HTERT RPE-1 (cell line): ENCODE results near the gene NGEF.
"Not testable (repeated sequence)": the region's sequence is repeated elsewhere in the genome, so short reads cannot be mapped to it uniquely, and the experiment has no call there.

ENCODE experiments used
- in situ Hi-C: fragments of 300-500 bp; cut with MboI; formaldehyde crosslinking; loops from 4 replicates; pipeline ENCODE4 v1.14.3; 2020; ENCODE audit warnings: low sequenced_read_pairs

NGEF gene

DNA sequence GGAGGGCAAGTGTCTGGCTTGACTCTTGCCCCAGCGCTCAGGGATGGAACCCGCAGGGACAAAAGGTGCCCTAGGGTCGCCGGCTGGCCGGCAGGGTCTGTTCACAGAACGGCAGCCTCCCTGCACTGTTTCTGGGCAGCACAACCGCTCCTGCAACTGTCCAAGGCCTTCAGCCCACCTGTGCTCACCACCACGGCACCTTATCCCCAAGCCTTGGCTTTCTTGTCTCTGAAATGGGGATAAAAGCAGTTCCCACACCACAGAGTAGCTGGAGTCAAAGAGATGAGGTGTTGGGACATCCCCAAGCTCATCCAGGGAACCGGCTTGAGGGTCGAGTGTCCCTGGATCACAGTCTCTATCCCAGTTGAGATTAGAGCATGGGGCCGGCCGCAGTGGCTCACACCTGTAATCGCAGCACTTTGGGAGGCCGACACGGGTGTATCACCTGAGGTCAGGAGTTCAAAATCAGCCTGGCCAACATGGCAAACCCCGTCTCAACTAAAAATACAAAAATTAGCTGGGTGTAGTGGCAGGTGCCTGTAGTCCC is 138.3 kb downstream of the NGEF start:
- in situ Hi-C loops: no loop called here

DNA sequence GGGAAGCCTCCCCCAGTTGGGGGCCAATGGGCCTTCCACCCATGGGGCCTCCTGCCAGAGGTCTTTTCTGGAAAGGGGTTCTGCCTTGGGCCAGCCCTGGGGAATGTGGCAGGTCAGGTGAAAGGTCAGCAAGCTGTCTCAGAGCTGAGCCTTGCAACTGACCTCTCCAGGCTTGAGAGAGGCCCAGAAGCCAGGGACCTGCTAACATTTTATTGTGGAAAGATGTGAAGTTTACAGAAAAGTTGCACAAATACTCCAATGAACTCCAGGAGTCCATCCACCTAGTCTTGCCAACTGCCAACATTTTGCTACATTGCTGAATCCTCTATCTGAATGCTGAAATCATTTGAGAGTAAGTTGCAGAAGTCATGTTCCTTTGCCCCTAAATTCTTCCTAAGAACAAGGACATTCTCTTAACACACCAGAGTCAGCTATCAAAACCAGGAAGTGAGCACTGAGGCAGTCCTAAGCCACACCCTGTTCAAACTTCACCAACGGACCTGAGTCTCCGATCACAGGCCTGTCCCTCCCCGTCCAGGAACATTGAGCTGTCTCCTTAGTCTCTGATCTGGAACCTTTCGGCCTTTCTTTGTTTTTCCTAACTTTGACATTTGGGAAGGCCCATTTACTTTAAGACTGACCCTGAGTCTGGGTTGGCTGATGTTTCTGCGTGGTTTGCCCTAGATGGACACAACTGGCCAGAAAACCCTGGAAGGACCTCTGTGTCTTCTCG is 139.0 kb downstream of the NGEF start:
- in situ Hi-C loops: no loop called here

DNA sequence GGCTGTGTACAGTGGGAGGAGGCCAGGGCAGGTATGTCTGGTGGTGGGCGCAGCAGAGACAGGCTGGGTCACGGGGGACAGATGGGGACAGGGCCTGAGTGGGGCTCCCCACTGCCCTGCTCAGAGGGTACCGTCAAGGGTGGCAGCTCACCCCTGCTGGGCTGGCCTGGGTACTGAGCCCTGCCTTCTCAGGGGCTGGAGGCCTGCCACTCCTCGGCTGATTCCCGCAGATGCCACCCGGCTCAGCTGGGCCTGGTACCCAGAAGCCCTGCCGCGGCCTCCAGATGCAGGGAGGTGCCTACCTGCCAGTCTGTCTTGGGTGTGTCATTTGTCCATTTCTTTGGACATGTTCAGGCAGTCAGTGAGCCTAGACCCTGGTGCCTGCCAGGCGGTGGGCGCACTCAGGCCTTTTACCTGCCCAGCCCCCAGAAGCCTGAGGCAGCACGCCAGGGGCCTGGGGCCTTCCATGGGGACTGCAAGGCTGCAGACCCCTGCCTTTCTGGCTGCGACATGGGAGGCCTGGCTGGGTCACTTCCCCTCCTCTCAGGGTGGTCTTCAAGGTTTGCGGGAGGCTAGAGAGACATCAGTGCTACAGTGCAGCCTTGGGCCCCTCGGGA is 139.7 kb downstream of the NGEF start:
- in situ Hi-C loops: no loop called here

DNA sequence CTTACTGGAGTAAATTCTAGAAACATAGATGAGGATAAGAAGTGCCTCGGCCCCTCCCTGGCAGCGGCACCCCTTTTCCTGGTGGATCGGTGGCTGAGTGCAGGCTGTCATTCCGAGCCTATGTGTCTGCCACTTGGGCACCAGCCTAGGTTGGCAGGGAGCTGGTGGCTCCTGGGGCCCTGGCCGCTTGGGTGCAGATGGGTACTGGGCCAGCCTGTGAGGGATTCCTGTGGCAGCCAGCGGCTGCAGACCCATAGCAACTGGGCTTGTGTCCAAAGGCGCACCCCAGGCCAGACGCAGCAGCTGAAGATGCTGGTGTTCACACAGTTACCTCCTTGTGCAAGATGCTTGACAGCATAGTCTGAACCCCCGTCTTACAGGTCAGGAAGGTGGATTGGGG is 140.2 kb downstream of the NGEF start:
- in situ Hi-C loops: no loop called here

DNA sequence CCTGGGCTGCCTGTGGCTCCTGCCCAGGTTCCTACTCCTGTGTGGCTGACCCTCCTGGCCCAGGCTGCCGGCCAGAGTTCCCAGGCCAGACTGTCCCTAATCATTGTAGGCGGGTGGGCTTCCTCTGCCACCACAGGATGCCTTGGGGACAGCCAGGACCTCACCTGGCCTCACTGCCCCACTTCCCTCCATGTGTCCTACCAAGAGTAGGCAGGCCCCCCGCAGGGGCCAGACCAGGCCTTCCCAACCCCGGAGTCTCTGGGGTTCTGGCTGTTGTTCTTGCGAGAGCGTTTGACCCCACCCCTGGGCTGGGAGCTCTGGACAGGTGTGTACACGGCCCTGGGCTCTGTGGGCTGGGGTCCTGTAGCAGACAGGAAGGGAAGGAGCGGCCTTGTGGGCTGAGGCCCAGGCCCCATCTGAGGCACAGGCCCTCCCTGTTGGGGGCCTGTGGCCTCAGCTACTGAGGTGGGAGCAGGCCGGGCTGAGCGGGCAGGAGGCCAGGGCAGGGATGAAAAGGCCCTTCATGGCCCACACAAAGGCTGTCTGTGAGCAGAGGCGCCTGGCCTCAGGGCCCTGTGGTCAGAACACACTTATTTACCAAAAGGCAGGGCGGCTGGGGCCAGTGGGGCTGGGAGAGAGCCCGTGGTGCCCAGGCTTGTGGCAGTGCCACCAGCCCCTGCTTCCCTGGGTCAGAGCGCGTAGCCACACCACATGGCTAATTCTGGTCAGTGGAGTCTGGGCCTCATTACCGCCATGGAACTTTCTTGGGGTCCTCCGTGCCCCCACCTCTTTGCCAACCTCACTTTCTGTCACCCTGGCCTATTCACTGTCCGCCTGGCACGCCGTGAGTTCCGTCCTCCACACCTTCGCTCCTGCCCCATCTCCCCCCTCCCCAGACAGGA is 141.0 kb downstream of the NGEF start:
- in situ Hi-C loops: no loop called here

DNA sequence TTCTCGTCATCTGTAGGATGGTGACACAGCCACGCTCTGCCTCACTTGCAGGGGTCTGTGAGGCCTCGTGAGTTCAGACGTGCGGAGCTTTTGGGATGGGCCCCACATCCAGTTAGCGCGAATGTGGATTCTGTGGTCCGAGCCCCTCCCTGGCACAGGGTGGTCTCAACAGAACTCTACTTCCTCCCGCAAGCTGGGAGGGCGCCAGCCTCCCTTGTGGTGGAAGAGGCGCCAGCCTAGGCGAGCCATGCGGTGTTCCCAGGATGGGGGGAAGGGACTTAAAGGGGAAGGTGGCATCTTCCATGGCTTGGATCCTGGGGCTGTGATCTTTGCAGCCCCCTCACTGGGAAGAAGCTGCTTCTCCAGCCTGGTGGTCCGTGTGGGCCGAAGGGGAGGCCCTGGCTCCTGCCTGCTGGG is 141.6 kb downstream of the NGEF start:
- in situ Hi-C loops: no loop called here

DNA sequence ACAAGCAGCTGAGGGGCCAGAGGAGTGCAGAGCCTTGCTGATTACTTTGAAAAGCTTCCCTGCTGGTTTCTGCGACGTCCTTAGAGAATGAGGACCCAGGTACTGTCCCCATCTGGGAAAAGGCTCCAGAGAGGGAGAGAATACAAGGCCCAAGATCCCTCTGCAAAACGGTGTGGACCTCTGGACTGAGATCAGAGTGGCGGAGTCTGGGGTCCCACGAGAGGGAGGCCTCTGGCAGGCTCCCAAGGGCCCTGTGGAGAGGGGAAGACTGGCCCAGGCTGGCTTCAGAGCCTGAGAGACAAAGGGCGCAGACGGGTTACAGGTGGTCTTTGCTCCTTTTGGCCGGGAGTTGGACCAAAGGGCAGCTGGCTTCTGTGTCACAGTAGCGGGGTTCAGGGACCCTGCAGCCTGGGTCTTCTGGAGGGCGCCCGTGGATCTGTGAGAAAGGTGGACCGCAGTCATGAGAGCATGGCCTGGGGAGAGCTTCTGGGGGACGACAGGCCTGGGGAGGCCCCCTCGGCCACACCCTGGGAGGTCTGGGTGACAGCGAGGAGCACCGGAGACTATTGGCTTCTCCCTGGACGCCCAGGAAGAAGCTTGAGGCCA is 142.2 kb downstream of the NGEF start:
- in situ Hi-C loops: no loop called here

DNA sequence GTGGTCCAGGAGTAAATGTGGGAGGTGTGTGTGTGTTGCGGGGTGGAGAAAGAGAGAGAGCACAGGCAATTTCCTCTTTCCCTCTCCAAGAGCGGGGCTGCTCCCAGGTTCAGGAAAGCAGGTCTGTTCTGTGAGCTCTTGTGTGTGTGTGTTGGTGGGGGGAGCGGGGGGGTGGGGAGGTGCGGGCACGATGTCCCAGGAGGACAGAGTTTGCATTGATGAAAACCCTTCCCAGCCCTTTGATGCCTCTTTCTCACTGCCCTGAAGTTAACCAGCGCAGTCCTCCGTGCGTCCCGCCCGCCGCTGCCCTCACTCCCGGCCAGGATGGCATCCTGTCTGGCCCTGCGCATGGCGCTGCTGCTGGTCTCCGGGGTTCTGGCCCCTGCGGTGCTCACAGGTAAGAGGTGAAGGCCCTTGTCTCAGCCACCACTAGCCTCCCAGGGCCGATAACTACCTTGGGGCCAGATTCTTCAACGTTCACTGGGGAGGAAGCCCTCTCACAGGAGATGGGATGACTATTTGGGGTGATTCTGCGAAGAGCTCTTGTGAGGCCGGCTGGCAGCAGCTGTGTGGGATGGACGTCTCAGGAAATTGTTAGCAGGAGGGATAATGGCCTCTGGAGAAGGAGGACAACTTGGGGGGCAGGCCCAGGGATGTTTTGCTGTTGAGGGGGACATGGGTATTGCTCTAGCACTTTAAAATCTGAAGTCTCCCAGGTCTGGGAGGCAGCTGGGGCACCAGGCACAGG is 142.9 kb downstream of the NGEF start, which contains the start of gene SNORC:
TSS of gene SNORC (plus strand) at position 247 of the 748 bp plus-strand sequence. CDS start at position 325, 78 bp downstream.
- in situ Hi-C loops: no loop called here

DNA sequence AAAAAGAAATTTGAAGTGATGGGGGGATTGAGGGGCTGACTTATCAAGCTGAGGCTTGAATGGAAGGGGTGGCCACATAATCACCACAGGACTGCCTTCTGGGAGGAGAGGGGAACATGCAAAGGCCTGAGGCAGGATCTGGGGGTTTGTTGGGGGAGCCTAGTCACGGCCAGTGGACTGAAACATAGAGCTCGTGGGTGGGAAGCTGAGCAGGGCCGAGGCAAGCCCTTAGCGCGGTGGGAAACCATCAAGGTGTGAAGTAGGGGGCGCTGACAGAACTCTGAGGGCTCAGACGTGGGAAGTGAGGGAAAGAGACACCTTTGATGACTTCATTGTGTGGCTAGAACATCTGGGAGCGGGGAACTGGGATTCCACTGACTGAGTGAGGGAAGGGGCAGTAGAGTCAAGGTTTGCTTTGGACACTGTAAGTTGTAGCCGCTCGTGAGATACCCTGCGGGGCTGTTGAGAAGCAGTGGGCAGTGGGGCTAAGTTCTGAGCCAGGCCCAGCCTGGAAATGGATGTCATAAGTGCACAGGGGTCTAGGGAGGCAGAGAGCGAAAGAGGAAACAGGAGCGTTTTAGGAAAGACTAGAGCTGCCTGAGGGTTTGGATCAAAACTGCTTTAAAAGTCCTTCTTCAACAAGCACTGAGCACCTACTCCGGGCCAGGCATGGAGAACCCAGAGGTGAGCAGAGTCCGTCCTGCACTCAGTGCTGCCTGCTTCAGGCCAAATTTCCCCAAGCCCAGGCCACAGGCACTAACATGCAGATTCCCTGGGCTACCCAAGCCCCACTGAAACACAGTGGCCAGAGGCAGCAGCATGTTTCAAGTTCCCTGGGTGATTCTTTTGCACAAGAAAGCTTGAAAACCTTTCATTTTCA is 143.7 kb downstream of the NGEF start:
- in situ Hi-C loops: no loop called here

DNA sequence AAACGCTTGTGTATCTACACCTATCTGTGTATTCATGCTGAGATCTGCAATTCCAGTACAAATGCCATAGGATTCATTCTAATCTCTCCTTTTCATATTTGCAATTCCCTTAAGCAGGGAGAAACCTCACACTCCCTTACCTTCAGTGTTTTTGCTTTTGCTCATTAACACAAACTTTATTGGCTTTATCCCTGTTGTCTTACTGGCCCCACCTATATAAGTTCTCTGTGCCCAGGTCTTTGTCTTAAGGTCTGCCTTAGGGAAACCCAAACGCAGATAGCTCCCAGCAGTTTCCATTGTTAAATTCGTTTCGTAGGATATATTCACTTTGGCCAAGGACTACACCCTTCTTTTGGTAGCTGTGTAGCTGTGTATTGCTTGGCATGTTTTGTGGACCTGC is 147.0 kb downstream of the NGEF start:
- in situ Hi-C loops: no loop called here

DNA sequence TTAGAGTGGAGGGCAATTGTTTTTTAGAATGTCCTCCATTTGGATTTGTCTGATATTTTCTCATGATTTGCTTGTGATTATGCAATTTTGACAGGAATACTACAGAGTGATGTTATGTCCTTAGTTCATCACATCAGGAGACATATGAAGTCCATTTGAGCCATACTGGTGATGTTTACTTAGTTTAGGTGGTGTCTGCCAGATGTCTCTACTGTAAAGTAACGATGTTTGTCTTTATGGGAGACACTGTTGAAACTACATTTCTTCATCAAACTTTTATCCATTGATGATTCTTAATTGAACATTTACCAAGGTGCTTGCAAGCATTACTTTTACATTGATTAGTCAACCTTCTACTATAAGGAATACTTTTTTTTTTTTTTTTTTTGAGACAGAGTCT is 147.9 kb downstream of the NGEF start:
- in situ Hi-C loops: no loop called here

DNA sequence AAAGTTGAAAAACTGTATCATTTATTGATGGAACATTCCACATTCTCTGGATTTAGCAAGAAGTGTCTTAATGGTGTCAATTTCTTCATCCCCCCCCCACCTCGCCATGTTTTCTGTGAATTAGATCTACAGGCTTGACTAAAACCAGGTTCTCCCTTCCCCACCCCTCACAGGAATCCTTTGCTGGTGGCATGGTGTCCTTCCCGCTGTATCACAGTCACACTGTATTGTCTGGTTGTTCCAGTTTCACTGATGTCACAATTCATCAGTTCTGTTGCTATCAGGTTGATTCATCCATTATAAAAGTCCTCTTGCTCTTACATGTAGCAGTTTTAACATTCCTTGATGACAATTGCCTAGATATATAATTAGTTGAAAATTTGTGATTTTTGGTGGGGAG is 149.1 kb downstream of the NGEF start:
- in situ Hi-C loops: no loop called here

DNA sequence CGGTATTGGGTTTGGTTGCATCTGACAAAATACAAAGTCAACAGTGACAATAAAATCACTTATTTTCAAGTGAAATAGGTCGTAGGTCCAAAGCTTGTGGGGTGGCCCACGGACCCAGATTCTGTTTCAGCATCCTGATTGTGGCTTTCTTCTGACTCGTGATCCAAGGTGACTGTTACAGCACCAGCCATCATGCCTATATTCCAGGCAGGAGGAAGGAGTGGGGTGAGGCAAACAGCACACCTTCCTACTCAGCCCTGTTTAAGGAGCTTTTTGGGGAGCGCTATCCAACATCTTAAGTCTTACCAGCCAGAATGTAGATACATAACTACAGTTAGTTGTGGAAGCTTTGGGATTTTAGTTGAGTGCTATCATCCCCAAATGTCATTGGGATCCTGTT is 151.7 kb downstream of the NGEF start:
- in situ Hi-C loops: no loop called here

DNA sequence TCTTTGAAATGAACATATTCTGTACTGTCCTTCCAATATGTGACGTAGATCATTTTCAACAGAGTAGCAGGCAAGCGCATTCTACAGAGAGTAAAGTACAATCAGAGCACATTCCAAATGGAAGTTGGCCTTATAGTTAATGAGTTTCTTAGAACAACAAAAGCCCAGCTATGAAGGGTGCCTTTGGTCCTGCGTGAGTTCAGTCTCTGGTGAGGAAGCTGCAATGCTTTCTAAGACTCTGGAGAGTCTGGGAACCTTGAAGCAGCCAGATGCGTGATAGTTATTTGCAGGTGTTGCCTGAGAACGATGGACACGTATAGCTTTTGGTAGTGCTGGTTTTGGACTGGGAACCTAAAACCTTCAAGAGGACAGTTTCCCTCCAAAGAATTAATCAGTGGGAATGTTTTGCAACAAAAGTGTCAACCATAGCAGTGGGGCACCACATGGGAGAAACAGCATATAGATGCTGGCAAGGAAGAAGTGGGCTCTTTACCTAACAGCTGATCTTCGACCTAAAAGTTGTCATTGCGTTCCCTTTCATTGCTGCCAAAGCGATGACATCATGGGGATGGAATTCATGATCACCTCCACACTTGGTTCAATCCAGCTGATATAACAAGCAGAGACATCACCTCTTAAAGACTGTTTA is 152.3 kb downstream of the NGEF start:
- in situ Hi-C loops: no loop called here

DNA sequence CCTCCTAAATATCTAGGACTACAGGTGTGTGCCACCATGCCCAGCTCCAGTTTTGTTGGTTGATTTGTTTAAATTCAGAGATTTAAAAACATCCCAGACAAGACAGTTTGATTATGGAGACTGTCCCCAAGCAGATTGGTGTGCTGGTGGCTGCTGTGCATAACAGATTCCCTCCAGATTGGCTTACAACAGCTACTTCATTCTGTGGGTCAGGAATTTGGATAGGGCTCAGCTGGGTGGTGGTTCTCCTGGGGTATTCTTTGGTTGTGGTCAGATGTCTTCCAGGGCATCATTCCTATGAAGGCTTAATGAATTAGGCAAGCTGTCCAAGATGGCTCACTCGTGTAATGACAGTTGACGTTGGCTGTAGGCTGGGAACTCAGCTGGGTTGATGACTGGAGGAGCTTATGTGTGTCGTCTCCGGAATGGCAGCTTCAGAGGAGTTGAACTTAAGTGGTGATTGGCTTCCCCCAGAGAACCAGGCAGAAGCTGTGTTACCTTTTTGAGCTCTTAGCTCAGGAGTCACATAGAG is 153.6 kb downstream of the NGEF start:
- in situ Hi-C loops: no loop called here

DNA sequence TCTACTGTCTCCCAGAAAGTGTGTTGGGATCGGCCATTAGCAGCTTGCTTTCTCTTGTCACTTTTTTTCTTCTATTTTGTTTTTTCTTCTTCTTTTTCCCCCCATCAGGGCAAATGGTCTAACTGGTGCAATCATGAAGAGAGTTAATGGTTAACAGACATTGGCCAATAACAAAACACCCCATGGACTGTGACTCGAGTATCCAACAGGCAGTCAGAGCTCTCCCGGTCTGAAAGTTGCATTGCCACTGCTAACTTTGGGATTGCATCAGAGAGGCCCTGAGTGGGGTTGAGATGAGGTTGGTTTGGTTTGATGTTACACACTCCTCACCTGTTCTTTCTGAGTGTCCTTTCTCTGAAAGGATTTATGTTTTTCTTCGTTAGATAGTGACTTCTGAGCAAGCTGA is 155.9 kb downstream of the NGEF start:
- in situ Hi-C loops: no loop called here

DNA sequence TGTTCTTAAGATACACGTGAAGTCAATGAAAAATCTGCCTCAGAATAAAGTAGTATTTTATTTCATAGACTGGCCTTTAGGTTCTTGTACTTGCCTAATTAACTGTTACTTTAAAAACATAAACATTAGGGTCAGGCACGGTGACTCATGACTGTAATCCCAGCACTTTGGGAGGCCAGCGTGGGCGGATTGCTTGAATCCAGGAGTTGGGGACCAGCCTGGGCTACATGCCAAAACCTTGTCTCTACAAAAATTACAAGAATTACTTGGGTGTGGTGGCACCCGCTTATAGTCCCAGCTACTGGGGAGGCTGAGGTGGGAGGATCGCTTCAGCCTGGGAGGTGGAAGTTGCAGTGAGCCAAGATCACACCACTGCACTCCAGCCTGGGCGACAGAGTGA is 159.0 kb downstream of the NGEF start:
- in situ Hi-C loops: no loop called here

DNA sequence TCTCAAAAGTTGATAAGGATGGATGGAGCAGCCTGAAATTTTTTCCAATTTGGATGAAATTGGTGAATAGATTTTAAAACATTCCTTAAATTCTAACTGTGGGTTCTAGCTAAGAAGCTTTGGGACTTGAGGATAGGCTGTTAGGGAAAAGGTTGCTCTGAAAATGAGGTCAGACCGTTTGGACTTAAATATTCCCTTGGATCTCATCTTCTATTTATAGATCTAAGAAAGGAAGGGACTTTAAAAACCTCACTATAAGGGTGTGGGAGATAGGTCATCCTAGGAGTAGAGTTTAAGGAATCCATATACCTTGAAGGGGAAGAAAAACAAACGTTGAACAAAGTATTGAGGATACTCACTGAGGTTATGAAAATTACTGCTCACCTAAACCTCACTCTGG is 160.4 kb downstream of the NGEF start:
- in situ Hi-C loops: no loop called here

DNA sequence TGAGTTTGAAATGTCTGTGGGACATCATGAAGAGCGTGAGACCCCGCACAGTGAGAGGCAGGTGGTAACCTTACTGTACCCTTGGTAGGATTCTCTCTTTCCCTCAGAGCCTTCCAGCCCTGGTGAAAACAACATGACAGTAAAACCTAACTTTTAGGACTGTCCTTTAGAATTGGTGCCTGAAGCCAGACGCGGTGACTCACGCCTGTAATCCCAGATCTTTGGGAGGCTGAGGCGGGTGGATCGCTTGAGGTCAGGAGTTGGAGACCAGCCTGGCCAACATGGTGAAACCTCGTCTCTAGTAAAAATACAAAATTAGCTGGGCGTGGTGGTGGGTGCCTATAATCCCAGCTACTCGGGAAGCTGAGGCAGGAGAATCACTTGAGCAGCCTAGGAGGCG is 161.0 kb downstream of the NGEF start:
- in situ Hi-C loops: not testable (repeated sequence)
